Fibroblast of peridontal ligament (primary cell): ENCODE results near the gene NR2F2.

ENCODE experiments used
- DNase-seq: peaks from one replicate; pipeline ENCODE4 v3.0.0-alpha.2; 2010; ENCODE audit errors: extremely low read depth

NR2F2 gene

DNA sequence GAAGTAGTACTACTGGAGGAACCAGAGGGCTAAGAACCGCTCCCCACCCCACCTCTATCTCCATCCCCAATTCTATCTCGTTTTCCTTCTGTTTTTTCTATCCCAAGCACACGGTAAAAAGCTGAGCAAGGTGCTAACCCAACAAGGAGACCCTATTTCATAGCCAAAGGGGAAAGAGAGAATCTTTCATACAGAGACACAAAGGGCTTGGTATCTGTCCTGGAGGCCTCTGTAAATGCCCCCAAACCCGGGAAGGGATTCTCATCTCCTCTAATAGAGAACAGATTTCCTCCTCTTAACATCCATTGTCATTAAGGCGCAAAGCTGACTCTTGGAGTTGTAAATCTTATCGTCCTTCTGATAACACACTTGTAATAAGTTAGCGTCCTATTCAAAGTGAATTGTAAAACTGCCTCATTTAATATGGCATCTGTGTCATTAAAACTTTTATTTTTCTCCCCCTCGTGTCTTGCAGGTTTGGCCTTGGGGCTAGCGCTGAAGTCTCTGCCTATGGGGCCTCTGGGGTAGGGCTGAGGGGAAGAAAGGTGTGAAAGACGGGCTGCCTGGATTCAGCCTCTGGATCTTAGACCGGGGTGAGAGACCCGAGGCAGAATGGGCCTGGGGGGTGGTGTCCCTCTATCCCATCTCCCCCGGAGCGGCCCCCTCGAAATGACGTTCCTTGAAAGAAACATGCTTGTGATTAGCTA lies 12.1 kb downstream of the NR2F2 start:
- DNase-seq = no peak

DNA sequence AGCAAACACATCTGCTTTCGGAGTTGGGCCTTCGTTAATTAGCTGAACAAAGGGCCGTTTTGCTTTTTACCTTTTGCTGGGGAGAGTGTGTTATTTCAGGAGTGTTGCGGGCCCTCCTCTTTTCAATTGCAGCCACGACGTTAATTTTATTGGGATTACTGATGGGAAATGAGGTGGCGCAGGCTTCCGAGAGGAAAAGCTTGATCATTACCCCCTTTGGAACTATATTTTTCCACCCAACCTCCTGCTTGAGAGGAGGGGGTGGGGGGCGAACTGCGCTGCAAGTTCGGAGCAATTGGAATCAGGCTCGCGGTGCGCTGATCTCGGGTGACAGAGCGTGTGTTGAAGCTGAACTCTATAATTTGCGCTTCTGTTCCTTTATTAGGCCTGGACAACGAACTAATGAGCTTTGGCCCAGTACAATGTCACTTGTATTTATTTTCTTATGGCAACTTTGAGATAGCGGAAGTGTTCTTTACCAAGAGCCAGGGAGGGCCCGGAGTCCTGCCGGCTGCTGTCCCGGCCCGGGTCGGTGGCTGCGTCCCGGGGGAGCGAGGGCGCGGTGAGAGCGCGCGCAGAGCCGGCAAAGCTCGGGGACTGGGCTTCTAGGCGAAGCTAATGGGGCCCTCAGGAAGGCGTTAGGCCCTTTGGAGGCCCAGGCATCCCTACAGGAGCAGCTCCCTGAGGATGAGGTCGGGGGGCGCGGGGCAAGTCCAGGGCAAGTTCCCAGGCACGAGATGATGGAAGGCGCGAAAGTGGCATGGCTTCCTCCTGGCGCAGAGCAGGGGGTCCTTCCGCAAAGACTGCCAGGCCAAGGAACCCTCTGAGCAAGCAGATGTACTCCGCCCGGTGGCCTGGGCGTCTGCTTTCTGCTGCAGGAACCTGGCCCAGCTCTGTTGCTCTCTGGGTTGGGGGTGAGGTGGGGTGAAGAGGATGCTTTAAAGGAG lies 12.9 kb downstream of the NR2F2 start:
- no peak for DNase-seq

DNA sequence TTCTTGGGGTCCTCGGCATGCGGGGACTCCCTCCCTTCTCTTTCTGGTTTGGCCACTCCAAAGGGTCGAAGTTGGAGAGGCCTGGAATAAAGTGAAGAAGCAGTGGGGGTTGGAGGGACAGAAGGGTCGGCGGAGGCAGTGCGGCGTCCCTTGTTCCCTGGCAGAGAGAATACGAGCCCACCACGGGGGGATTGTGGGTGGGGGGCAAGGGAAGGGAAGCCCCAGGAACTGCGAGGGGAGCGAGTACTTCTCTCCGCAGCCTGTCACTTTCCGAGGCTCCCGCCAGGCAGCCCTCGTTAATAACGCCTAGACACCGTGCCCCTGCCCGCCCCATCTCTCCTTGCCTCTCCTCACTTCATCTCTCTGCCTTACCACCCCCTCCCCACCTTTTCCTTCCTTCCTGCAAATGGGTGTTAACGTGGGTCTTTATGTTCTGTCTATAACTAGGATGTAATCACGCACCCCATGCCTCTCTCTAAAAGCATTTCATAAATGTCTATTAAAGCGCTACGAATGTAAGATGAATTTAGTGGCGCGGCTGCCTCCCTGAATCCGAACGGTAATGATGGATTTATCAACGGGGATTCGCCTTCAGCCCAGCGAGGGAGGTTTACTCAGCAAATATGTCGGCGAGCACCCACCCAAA lies 13.7 kb downstream of the NR2F2 start:
- no peak for DNase-seq

DNA sequence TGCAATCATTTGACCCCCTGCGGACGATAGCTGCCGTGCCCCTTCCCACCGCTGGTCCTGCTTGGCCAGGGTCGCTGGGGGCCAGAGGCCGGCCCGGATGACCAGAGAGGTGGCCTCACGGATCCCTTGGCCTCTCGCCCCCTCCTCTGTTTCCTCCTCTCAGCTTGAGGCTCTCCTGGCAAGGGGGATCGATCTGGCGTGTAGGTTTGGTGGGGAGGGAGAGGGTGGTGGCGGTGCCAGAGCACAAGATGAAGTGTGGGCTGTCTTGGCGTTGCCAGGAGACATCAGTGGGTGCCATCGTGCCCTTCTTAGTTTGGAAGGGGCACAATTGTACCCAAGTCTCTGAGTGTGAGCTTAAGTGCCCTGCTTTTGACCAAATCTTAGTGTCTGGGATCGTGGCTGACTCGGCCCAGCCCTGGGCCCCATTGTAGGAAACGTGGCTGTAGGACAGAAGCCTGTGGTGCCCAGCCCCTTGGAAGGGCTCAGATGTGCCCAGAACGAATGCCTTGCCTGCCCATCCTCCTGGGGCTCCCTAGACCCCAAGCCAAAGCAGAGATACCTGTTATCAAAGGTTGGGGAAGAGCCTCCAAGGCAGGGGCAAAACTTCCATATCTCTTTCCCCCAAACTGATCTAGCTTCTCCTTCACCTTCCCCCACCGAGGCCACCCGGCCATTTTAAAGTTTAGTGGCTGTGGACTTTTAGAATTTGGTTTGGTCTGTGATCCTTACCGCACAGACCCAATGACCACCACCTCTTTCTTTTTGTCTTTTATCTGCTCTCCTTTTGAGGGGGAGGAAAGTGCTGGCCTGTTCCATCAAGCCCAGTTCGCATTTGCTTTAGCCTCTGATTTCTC lies 14.4 kb downstream of the NR2F2 start:
- no peak for DNase-seq

DNA sequence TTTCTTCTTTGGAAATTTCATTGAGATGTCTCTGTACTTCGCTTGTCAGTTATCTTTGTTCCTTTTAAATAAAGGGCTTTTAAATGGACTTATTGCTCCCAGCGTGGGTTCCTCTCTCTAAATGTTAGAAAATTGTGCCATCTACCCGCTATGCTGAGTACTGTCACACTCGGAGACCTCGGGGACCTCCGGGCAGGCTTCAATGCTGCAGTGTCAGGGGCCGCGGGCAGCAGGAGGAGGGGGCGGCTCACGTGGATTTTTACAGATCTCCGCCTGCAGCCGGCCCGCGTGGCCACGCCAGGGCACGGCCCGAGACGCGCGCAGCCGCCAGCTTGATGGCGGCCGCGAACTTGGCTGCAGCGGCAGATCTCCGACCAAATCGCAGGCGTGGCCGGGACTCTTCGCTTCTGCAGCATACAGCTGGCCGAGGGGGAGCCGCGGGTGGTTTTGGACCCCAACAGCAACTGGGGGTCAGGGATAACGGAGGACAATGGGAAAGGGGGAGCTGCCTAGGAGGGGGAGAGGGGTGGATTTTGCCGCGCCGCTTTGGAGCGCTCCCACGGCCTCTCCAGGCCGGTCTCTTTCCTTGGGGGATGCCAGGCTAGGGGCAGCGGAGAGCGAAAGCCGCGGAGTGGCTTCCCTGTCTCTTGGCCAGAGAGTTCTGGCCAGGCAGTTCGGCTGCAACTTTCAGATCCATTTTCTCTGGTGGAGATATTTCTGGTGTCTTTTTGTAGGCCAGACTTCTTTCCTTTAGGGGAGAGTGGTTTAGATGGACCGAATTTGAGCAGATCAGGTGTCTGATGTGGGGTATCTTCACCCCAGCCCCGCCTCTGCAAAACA lies 15.3 kb downstream of the NR2F2 start:
- peak; percentile 88 for DNase-seq

DNA sequence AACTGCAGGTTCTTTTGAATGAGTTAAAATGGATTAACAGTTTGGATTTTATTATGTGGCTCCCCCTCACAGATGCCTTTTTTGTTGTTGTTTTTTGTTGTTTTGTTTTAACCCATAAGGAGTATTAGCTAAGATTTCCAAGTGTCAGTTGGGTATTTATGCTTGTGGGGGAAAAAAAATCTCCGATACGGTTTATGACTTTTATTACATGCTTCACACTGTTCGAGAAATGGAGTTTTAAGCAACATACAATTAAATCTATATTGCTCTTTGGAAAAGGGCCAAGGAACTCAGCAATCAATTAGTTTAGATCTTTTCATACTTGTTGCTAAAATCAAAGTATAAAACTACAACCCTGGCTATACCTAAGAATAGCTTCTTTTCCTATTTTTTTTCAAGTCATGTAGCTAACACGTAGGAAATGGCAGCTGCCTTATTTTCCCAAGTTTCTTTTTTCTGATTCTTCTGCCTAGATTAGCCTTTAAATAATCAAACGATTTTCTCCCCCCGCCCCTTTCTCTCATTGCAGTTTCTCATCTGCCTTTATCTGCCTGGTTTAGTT lies 16.0 kb downstream of the NR2F2 start:
- DNase-seq = no peak

DNA sequence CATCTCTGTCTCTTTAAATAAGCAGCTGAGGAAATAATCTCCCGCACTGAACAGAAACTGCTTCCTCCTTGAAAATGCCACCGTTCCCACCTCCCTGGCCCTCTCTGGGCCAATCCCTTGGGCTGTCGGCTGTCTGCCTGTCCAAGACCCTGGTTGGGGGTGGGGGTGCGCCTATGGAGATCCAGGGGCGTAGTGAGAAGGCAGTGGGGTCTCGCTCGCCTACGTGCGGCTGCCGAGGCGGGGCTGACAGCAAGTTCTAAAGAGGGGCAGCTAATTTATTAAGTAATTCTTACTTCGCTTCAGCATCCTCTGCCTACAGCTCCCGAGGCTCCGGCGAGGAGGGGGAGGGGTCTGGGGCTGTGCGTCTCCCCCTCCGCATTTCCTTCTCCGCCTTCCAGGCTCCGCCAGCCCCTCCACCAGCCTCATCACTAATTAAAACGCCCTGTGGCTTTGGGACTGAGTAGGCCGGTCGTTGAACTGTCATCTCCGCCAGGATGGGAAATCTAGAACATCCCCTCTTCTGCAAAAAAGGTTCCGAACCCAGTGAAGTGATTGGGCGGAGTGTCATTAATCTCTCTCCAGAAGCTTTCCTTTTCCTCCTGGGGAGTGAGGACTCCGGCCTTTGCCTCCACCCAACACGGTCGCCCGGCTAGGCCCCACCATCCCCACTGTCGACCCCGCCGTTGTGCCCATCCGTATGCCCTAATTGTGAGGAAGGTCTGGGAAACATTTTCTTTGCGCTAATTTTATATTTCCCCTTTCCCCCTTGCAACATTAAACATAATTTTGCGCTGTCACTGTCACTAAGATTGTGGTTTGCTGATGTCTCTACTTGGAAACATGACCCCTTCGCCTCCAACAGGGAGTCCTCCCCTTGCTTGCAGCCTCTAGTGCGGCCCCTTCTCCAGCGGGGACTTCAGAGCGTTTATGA lies 16.9 kb downstream of the NR2F2 start:
- DNase-seq = no peak

DNA sequence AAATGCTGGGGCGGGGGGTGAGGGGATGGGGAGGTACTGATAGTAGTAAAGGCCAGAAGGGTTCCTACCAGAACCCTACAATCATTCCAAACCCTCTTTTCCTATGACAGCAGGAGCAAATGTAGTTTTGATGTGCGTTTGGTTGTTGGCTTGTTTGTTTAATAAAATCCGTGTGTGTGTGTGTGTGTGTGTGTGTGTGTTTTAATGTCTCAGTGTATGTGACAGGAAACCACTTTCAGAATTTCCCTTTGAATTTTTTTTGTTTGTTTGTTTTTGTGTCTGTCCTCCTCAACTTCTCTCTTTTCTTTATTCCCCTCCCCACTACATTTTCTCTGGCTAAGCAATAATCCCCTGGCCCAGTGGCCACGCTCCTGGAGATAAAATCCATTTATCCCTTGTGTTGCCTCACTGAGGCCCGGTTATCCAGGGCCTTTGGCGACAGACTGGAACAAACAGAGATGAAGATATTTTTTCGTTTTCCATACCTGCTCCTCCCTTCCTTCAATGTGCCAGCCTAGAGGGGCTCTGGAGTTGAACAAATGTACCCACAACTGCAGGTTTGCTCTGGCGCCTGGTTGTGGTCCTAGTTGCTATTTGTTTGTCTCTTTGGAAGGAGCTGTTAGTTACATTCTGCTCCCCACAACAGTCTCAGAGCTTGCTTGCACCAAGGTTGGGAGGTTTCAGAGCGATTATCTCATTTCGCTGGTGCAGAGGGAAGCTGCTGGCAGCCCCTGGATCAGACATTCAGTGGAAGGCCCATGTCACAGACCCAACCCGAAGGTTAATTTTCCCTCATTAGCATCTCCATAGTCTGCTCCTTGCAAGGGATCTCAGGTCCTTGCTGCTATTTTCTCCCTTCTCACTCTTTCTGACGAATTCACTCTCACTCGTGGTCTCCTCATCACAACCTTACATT lies 17.9 kb downstream of the NR2F2 start:
- DNase-seq = no peak

DNA sequence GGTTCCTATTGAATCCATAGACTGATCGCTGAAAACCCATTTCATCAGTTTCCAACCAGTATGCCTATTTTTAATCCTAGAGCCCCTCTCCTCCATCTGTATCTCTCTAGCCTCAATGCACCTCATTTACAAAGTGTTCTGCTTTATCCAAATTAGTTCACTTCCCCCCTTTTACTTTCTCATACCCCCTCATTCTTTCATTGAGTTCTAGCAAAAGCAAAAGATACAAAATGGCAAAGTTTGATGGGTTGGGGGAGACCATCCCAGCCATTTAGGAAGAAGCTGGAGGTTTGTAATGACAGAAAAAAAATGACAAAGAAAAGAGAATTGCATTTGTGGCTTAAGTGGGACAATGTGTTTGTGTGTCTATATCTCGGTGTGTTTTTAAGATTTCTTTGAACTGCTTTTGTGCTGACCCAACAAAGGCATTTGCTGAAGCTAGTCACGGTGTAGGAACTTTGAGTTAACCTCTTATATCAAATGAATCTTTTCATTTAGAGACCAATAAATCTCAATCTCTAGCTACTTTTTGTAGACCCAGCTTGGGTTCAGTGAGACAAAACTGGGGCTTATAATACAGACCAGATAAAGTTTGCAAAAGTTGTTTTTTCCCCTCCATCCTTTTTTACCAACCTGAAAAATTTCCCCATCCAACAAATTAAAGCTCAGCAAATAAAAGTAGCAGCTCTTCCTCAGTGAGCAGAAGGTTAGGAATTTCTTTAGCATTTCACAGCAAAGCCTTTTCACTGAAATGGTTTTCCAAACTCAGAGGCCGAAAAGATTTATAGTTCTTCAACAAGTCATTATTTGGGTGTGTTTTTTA lies 18.7 kb downstream of the NR2F2 start:
- DNase-seq = no peak

DNA sequence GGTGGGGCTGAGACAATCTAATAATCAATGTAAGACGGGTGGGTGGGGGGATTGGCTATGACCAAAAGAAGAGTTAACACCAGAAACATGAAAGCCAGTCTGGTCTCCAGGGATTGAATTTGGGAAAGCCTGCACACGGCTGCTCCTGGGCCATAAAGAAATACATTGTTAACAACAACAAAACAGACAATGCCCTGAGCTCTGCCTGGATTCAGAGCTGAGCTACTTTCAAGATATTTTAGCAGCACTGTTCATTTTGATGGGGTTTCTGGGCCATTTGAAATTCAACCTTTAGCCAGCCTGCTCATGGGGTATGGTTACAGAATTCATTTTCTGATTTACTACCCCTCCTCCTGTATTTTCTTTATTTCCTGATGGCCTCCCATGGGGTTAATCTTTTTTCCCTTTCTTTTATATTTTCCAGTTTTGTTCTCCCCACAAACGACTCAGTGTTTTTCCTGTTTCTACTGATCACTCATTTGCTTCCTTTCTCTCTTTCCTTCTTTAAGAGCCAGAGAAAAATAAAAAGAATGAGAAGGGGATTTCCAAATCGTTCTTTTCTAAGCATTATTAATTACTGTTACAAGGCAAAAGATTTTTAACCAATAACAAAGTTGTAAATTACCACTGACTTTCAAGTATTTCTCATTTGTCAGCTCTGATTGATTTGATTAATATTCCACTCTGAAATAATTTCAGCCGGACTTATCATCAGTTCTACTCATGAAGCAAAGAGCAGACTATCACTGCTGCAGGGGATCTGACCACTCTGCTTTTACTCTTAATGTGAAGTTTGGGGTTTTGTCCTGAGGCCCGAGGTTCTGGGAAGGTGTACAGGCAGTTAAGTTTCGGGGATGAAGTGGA lies 19.6 kb downstream of the NR2F2 start:
- DNase-seq = no peak

DNA sequence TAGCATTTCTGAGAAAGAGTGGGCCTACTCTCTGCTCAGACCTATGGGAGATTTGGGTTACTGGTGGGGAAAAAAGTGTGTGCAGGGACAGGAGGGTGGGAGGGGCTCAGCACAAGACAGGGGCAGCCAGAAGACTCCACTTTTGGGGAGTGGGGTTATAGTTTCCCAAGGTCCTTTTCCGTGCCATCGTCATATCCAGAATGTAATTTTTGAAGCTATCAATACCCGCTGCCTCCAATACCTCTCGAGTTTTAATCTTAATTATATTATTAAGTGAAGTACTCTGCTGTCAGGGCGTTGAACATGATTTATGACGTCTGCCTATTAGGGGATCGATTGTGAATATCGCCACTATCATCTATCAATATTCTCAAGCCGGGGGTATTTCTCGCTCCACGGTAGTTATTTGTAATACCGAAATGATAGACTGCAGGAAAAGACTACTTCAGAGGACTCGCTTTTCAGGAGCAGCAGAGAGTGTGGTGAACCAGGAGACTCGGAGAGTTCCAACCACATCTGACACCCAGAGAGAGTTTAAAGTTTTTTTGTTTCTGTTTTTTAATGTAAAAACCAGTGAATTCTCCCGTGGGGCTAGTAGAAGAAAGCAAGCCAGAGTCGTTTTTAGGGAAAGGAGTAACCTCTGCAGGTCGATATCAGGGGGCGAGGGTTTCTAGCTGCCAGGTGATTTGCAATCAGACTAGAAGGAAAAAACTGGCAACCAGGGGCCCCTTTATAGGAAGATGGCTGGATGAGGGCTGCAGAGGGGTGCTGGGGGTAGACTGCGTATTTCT lies 20.6 kb downstream of the NR2F2 start:
- DNase-seq = no peak

DNA sequence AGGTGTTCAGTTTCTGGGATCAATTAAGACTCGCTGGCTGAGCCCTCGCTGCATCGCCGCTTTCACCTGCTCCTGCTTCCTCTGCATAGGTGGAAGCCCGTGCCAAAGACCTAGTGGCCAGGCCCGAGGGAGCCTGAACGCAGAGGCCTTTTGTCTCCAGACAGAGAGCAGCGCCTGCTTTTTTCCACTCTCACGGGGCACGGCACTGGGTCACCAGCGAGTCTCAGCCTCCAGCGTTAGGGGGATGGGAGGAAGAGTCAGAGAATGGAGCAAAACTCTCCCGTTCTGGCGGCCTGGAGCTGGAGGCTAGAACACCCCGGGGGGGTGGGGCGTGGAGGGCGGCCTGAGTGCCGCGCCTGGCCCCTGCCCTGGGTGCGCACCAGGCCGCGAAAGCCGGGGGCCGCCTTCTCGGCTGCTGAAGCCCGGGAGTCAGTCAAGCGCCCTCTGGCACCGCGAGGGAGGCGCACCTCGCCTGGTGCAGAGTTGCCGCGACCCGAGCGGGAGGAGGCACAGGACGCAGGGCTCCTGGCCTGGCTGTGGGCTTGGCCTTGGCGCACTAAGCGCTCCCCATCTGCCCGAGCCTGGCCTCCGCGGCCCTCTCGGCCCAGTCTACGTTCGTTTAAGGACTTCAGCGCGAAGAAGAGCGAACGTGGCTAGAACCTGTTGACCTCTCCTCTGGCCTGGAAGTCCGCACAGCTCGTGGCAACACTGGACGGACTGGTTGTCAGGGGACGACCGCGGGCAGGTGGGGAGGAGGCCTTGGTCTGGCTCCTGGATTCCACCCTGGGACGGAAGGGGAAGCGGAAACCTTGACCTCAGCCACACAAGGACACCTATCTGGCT lies 21.5 kb downstream of the NR2F2 start:
- DNase-seq = no peak

DNA sequence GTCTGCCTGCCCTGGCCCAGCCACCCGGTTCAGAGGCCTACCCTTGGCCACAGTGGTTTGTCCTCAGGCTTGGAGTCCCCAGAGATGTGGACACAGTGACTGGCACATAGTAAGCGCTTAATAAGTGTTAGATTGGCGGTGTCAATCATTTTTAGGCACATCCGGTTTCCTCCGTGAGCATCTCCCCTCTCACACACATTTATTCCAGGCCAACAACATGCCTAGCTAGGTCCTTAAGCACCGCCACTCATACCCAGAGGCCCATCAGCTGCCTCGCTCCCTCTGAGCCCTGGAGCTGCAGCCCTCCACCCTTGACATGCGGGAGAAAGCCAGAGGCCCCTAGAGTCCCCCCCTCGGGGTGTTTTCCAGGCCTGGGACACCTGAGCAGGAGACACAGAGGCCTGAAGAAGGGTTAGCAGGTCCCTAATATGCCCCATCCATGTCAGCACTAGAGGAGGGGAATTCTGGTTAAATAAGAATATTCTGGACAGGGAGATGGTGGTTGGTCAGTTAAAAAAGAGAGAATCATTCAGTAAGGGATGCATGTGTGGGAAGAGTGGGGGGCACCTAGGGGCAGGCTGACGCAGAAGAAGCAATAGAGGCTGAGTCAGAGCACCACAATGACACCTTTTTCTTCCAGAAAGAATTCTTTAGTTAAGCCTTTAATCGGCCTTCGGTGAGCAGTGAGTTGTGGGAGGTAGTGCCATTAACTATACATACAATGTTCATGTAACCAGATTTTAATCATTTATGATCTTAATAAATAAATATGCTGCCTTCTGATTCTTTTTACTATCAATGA lies 22.3 kb downstream of the NR2F2 start:
- DNase-seq = no peak

DNA sequence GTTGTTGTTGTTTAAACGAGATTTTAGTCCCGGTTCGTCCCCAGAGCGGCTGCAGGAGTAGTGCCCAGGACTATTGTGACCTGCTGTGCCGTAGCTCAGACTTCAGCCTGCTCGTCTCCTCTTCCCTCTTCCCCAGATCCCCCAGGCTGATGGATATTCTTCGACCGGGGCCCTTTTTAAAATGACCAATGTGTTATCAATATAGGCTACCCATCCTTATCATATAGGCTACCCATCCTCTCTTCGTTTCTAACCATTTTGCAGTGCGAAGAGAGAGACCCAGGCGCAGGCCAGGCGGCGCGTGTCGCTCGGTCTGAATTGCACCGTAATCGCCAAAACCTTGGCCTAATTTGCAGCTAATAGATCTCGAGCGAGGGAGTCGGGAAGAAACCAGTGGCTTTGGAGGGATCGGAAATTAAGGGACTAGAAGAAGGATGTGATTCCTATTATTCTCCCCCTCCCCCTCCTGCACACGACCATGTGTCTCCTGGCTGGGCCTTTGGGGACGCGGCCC lies 23.0 kb downstream of the NR2F2 start:
- DNase-seq = no peak
